ENCODE measurements around the gene MAP6D1. TPM values are rescaled to one million over a fixed set of nuclear protein-coding genes. Genes with fewer than 3 reads are reported as not detected.

Gene MAP6D1
- total and polyA plus RNA-seq, 10 donors: 0.77 to 3.1 (median 1.7) TPM; not detected in 1

DNA sequence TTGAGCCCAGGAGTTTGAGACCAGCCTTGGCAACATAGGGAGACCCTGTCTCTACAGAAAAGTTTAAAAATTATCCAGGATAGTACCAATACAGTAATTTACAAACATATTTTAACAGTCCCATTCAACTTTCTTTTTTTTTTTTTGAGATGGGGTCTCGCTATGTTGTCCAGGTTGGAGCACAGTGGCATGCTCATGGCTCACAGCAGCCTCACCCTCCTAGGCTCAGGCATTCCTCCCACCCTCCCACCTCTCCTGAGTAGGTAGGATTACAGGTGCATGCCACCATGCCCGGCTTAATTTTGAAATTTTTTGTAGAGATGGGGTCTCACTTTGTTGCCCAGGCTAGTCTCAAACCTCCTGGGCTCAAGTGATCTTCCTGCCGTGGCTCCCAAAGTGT is 12.5 kb upstream of the MAP6D1 start:
- 97 to 100% (median 98%) methylated on average over 3 of the region's 3 CpGs for WGBS, 5 donors
- no peak for DNase-seq
- intact Hi-C loops (cut with DNase I; ENCODE audit: low total_unique reads): no loop called here
- no peak overlapping the region for H3K4me3 ChIP-seq
- H3K27me3 ChIP-seq (replicated peaks in 1 of 7): no peaks in the 10 kb centered on the region
- no peak overlapping the region for H3K27ac ChIP-seq
- H3K9me3 ChIP-seq: no peaks in the 10 kb centered on the region
- TF ChIP-seq, protein P1, sequence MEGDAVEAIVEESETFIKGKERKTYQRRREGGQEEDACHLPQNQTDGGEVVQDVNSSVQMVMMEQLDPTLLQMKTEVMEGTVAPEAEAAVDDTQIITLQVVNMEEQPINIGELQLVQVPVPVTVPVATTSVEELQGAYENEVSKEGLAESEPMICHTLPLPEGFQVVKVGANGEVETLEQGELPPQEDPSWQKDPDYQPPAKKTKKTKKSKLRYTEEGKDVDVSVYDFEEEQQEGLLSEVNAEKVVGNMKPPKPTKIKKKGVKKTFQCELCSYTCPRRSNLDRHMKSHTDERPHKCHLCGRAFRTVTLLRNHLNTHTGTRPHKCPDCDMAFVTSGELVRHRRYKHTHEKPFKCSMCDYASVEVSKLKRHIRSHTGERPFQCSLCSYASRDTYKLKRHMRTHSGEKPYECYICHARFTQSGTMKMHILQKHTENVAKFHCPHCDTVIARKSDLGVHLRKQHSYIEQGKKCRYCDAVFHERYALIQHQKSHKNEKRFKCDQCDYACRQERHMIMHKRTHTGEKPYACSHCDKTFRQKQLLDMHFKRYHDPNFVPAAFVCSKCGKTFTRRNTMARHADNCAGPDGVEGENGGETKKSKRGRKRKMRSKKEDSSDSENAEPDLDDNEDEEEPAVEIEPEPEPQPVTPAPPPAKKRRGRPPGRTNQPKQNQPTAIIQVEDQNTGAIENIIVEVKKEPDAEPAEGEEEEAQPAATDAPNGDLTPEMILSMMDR (IDR thresholded peaks at IDR 0.05 in 8 of 11, conservative IDR thresholded peaks at IDR 0.05 in 3 of 11): no peak
- TF ChIP-seq POLR2AphosphoS5 (IDR thresholded peaks at IDR 0.05): no peak
- TF ChIP-seq POLR2A (IDR thresholded peaks at IDR 0.05): no peak
- H3K4me1 ChIP-seq: no peaks in the 10 kb centered on the region
- H3K36me3 ChIP-seq: peaks cover 3 to 100% (median 76%) of the 10 kb centered on the region in 6 donors

DNA sequence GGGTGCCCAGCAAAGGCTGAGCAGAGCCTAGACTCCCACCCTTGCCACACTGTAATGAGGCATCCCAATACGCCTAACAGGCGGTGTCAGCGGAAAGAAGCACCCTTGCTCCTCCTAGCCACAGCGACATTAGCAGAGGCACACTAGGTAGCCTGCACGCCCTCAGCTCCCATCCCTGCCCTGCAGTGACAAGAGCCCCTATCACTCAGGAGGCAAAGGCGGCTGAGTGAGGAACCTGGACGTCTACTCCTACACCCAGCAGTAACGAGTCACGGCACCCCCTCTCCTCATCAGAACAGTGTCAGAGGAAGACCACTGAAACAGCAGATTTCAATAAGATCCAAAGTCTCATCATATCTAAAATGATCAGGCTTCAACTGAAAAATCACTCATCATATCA is 12.0 kb upstream of the MAP6D1 start:
- H3K4me1 ChIP-seq: no peaks in the 10 kb centered on the region
- H3K27ac ChIP-seq: no peak overlapping the region
- H3K36me3 ChIP-seq: peaks cover 3 to 100% (median 76%) of the 10 kb centered on the region in 6 donors
- H3K27me3 ChIP-seq (replicated peaks in 1 of 7): no peaks in the 10 kb centered on the region
- intact Hi-C loops (cut with DNase I; ENCODE audit: low total_unique reads): no loop called here
- no peaks in the 10 kb centered on the region for H3K9me3 ChIP-seq
- TF ChIP-seq POLR2AphosphoS5 (IDR thresholded peaks at IDR 0.05) (no peak), POLR2A (IDR thresholded peaks at IDR 0.05) (no peak)
- TF ChIP-seq, protein P1 (IDR thresholded peaks at IDR 0.05 in 8 of 11, conservative IDR thresholded peaks at IDR 0.05 in 3 of 11): no peak
- H3K4me3 ChIP-seq: no peak overlapping the region
- DNase-seq: no peak
- WGBS, 5 donors: 92 to 95% (median 94%) methylated on average over 9 of the region's 9 CpGs

DNA sequence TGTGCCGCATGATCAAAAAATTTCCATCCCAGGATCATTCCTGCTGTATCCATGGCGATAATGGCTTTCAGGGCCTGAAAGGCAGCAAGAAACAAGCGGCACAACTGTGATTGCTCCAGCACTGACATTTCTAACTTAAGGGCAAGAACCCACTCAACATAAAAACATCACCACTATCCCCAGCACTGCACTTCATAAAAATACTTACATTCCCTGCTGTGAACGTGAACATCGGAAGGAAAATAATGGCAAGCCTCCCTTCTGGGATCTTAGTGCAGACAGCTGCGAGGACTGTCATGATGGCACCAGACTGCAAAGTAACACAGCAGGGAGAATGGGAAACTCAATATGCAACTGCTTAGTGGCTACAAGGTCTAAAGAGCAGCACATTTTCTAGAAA is 8.1 kb upstream of the MAP6D1 start:
- no peak overlapping the region for H3K4me3 ChIP-seq
- H3K27me3 ChIP-seq (replicated peaks in 1 of 7): no peaks in the 10 kb centered on the region
- DNase-seq: no peak
- no peaks in the 10 kb centered on the region for H3K9me3 ChIP-seq
- TF ChIP-seq POLR2A (IDR thresholded peaks at IDR 0.05) (no peak), POLR2AphosphoS5 (IDR thresholded peaks at IDR 0.05) (no peak)
- TF ChIP-seq, protein P1 (IDR thresholded peaks at IDR 0.05 in 8 of 11, conservative IDR thresholded peaks at IDR 0.05 in 3 of 11): no peak
- H3K27ac ChIP-seq: no peak overlapping the region
- H3K4me1 ChIP-seq: no peaks in the 10 kb centered on the region
- intact Hi-C loops (cut with DNase I; ENCODE audit: low total_unique reads): no loop called here
- 91 to 97% (median 96%) methylated on average over 6 of the region's 6 CpGs for WGBS, 5 donors
- H3K36me3 ChIP-seq: peaks cover 0 to 100% (median 66%) of the 10 kb centered on the region in 6 donors

DNA sequence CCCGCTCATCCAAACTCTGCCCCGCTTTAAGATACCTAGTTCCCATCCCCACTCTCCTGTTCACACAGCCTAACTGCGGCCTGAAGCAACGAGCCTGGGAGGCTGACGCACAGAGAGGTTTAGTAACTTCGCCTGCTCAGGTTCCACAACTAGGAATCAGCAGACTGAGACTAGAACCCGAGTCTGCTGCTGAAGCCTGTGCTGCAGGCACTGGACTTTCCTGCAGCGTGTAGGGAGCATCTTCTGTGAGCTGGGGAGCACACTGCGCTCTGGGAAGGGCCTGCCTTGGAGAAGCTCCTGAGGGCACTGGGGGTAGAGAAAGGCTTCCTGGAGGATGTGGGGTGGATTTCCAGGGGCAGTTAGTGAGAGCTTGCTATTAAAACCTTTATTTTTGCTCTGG is 4.8 kb upstream of the MAP6D1 start:
- intact Hi-C loops (cut with DNase I; ENCODE audit: low total_unique reads): no loop called here
- peaks cover 0 to 79% (median 52%) of the 10 kb centered on the region in 6 donors for H3K36me3 ChIP-seq
- WGBS, 5 donors: 90 to 97% (median 96%) methylated on average over 9 of the region's 9 CpGs

More for the DNA sequence above, 4.8 kb upstream of the MAP6D1 start:
- Histone ChIP-seq H3K9me3 (no peaks in the 10 kb centered on the region), H3K4me1 (peaks cover 3 to 10% (median 5%) of the 10 kb centered on the region in 6 donors), H3K27ac (no peak overlapping the region), H3K4me3 (no peak overlapping the region), H3K27me3 (replicated peaks in 1 of 7) (peaks cover 0 to 1% (median 0%) of the 10 kb centered on the region in 7 donors)
- DNase-seq: no peak
- TF ChIP-seq, protein P1 (IDR thresholded peaks at IDR 0.05 in 8 of 11, conservative IDR thresholded peaks at IDR 0.05 in 3 of 11): no peak
- TF ChIP-seq POLR2AphosphoS5 (IDR thresholded peaks at IDR 0.05): no peak
- TF ChIP-seq POLR2A (IDR thresholded peaks at IDR 0.05): no peak
